ENCODE data around the gene HOXC5.

The HOXC5 gene

GRCh38 chr12:54032627-54033100, at the start of gene HOXC5:
Gene HOXC5, plus strand, starts transcription at chr12:54033050. Its CDS starts 73 bp downstream, at chr12:54033123.
- DNase-seq (ENCODE audit: low read depth, low spot score): no peak

GRCh38 chr12:53983568-53983949, 49.3 kb upstream of the HOXC5 start:
- no peak for DNase-seq (ENCODE audit: low read depth, low spot score)

- DNase-seq (ENCODE audit: low read depth, low spot score): no peak
These were observed 48.8 kb upstream of the HOXC5 start for GRCh38 chr12:53983950-53984572.

GRCh38 chr12:53984901-53985691, 47.8 kb upstream of the HOXC5 start, which contains the start of gene HOXC10:
Gene HOXC10, plus strand, starts transcription at chr12:53985146. Its CDS starts 114 bp downstream, at chr12:53985260.
- DNase-seq (ENCODE audit: low read depth, low spot score): no peak

- no peak for DNase-seq (ENCODE audit: low read depth, low spot score)
These were observed 47.2 kb upstream of the HOXC5 start for GRCh38 chr12:53985692-53985993.

- DNase-seq (ENCODE audit: low read depth, low spot score): no peak
These were observed 46.7 kb upstream of the HOXC5 start for GRCh38 chr12:53985994-53986685.

- no peak for DNase-seq (ENCODE audit: low read depth, low spot score)
These were observed 46.0 kb upstream of the HOXC5 start for GRCh38 chr12:53986686-53987483.

GRCh38 chr12:53987787-53988230, 45.0 kb upstream of the HOXC5 start:
- DNase-seq (ENCODE audit: low read depth, low spot score): no peak

GRCh38 chr12:53988541-53989226, 44.2 kb upstream of the HOXC5 start:
- no peak for DNase-seq (ENCODE audit: low read depth, low spot score)

- no peak for DNase-seq (ENCODE audit: low read depth, low spot score)
These were observed 43.4 kb upstream of the HOXC5 start for GRCh38 chr12:53989227-53990113.

GRCh38 chr12:53990311-53991076, 42.4 kb upstream of the HOXC5 start:
- no peak for DNase-seq (ENCODE audit: low read depth, low spot score)

GRCh38 chr12:53991077-53991460, 41.8 kb upstream of the HOXC5 start:
- no peak for DNase-seq (ENCODE audit: low read depth, low spot score)

- DNase-seq (ENCODE audit: low read depth, low spot score): no peak
These were observed 40.4 kb upstream of the HOXC5 start for GRCh38 chr12:53992377-53992889.

- DNase-seq (ENCODE audit: low read depth, low spot score): no peak
These were observed 39.5 kb upstream of the HOXC5 start for GRCh38 chr12:53993162-53994008.

GRCh38 chr12:53994009-53994263, 38.9 kb upstream of the HOXC5 start:
- no peak for DNase-seq (ENCODE audit: low read depth, low spot score)

GRCh38 chr12:53994264-53995001, 38.4 kb upstream of the HOXC5 start:
- no peak for DNase-seq (ENCODE audit: low read depth, low spot score)

- no peak for DNase-seq (ENCODE audit: low read depth, low spot score)
These were observed 37.9 kb upstream of the HOXC5 start for GRCh38 chr12:53995002-53995377.

All from smooth muscle cell of the brain vasculature (primary cell).